T-helper 1 cell treated with Interleukin-12 subunit alpha and Interleukin-12 subunit beta and Interleukin-4 antibody, amounts not matched to agents 30 μg/mL and 1 μg/mL, for 36 hours (primary cell): ENCODE results near the gene DIP2C.

Source experiments
- H3K27ac Mint-ChIP-seq: one replicate; pipeline ENCODE4 v1.8.0; 2021; ENCODE audit warnings: mild to moderate bottlenecking, mixed read lengths
- H3K27me3 Mint-ChIP-seq: one replicate; pipeline ENCODE4 v1.8.0; 2021; ENCODE audit warnings: low read depth, mixed read lengths
- H3K36me3 Mint-ChIP-seq: one replicate; pipeline ENCODE4 v1.8.0; 2021; ENCODE audit warnings: low read depth, mixed read lengths
- H3K4me1 Mint-ChIP-seq: one replicate; pipeline ENCODE4 v1.8.0; 2021; ENCODE audit warnings: low read depth, mixed read lengths
- H3K4me3 Mint-ChIP-seq: one replicate; pipeline ENCODE4 v1.8.0; 2021; ENCODE audit warnings: mild to moderate bottlenecking, moderate library complexity, mixed read lengths
- H3K9me3 Mint-ChIP-seq: one replicate; pipeline ENCODE4 v1.8.0; 2021; ENCODE audit warnings: mixed read lengths

The DIP2C gene

DNA sequence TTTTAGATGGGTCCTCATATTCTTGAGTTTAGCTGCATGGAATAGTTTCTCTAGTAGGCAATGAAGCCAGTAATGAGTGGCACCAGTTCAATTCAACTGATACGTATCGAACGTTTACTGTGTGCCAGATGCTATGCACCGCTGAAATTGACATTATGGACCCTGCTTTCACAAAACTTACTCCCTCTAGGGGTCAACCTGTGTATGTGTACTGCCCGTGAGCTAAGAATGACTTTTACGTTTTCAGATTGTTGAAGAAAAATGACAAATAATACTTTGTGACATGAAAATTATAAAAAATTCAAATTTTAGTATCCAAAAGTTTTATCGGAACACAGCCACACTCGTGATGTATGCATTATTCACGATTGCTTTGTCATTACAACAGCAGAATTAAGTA is 458.7 kb downstream of the DIP2C start:
- no peaks in the 10 kb centered on the region for H3K27me3 Mint-ChIP-seq
- no peak overlapping the region for H3K4me3 Mint-ChIP-seq
- H3K27ac Mint-ChIP-seq = no peak overlapping the region
- no peaks in the 10 kb centered on the region for H3K36me3 Mint-ChIP-seq
- no peaks in the 10 kb centered on the region for H3K9me3 Mint-ChIP-seq
- peaks cover 4% of the 10 kb centered on the region for H3K4me1 Mint-ChIP-seq

DNA sequence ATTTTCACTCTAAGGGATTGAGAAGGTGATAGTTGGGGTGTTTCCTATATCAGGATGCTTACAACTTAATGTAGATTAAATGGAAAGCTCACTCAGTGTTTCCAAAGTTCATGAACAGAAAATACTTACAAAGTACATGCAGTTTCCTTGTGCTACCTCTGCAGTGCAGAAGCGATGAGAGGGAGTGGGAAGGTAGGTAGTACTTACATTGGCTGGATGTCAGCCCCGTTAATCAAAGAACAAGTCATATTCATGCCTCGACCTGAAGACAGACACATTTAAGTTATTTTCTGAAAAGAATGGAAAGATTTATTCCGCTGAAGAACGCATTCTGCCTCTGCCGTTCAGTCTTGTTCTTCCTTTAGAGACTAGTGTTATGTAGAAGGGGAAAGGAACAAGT is 461.1 kb downstream of the DIP2C start:
- Mint-ChIP-seq H3K4me1 (peaks cover 4% of the 10 kb centered on the region), H3K4me3 (no peak overlapping the region), H3K27ac (no peak overlapping the region), H3K27me3 (no peaks in the 10 kb centered on the region), H3K36me3 (peaks cover 1% of the 10 kb centered on the region), H3K9me3 (no peaks in the 10 kb centered on the region)

DNA sequence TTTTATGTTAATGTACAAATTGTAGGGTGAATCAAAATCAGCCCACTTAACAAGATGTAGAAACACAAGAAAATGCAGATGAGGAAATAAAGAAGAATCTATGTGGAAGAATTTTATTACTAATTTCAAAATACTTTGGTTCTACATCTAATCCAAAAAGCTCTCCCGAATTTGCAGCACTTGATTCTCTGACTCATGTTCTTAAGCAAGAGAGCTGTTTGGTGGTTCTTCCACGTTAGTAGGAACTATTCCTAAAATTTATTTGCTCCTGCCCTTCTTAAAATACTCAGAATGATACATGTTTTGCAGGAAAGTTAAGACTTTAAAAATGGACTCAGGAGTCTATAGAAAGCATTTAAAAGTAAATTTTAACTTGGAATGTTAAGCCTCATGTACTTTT is 462.5 kb downstream of the DIP2C start:
- no peak overlapping the region for H3K27ac Mint-ChIP-seq
- peaks cover 4% of the 10 kb centered on the region for H3K4me1 Mint-ChIP-seq
- H3K27me3 Mint-ChIP-seq = no peaks in the 10 kb centered on the region
- H3K9me3 Mint-ChIP-seq = no peaks in the 10 kb centered on the region
- H3K36me3 Mint-ChIP-seq = peaks cover 5% of the 10 kb centered on the region
- no peak overlapping the region for H3K4me3 Mint-ChIP-seq

DNA sequence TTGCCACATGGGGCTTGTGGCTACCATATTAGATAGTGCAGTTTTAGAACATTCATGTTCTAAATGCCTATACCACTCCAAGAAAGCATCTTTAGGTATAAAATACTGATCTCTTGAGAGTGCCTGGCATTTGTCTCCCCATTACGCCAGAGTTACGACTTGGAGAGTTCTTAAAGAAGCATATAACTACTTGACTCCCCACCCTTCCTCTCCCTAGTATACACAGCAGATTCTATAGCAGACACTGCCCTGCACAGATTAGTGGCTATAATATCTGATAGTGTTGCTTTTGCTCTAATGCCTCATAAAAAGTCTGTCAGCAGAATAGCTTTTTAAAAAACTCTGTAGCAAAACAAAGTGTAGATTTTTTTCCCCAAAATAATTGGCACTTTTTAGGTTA is 463.4 kb downstream of the DIP2C start:
- Mint-ChIP-seq H3K36me3 (peaks cover 5% of the 10 kb centered on the region), H3K4me3 (no peak overlapping the region), H3K9me3 (no peaks in the 10 kb centered on the region), H3K4me1 (peaks cover 6% of the 10 kb centered on the region), H3K27ac (no peak overlapping the region), H3K27me3 (no peaks in the 10 kb centered on the region)

DNA sequence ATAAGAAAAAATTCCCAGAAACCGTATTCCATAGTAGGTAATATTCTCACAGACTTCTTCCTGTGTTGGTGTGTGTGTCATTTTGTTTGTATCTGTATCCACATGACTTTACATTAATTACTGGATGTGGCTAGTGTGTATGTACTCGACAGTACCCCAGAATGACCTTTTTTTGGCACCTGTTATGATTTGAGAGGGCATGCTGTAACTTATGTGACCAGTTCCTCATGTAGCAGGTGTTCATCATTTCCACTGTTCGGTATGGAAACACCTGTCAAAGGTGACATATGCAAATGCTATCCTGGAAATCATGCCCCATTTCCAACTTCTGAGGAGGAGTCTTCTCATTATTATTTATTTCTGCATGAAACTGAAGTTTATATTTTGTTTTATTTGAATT is 464.9 kb downstream of the DIP2C start:
- no peak overlapping the region for H3K4me3 Mint-ChIP-seq
- peaks cover 5% of the 10 kb centered on the region for H3K36me3 Mint-ChIP-seq
- H3K27me3 Mint-ChIP-seq = no peaks in the 10 kb centered on the region
- no peaks in the 10 kb centered on the region for H3K9me3 Mint-ChIP-seq
- H3K4me1 Mint-ChIP-seq = peaks cover 15% of the 10 kb centered on the region
- H3K27ac Mint-ChIP-seq = no peak overlapping the region
